Neural progenitor cell (in vitro differentiated cells): ENCODE results near the gene TRAF2. TPM values are rescaled to one million over a fixed set of nuclear protein-coding genes. Genes with fewer than 3 reads are reported as not detected.
A peak's percentile ranks its signal among the peaks of the same experiment; 100 is the strongest.
"Not testable (repeated sequence)": the region's sequence is repeated elsewhere in the genome, so short reads cannot be mapped to it uniquely, and the experiment has no call there.

Experiments
- DNase-seq: peaks from one replicate; pipeline ENCODE4 v3.0.0-alpha.2; 2016; ENCODE audit warnings: low spot score
- H2AFZ ChIP-seq: fragments of 200-600 bp; sonication (generic); replicated peaks from 2 replicates; pipeline ENCODE4 v1.6.1; 2016; ENCODE audit warnings: antibody characterized with exemption
- H3F3A ChIP-seq: fragments of 200-600 bp; sonication (generic); 2 replicates; pipeline ENCODE4 v1.6.1; 2016; ENCODE audit warnings: antibody characterized with exemption, low read depth
- H3K27ac ChIP-seq: fragments of 200-600 bp; sonication (generic); 2 replicates; pipeline ENCODE4 v1.5.1; 2016; ENCODE audit warnings: mild to moderate bottlenecking
- H3K27me3 ChIP-seq: fragments of 200-600 bp; sonication (generic); 2 replicates; pipeline ENCODE4 v1.6.1; 2016; ENCODE audit warnings: mild to moderate bottlenecking, moderate library complexity
- H3K36me3 ChIP-seq: fragments of 200-600 bp; sonication (generic); 2 replicates; pipeline ENCODE4 v1.5.1; 2016
- H3K4me1 ChIP-seq: fragments of 200-600 bp; sonication (generic); 2 replicates; pipeline ENCODE4 v1.6.1; 2016; ENCODE audit warnings: mixed run types
- H3K4me2 ChIP-seq: fragments of 200-600 bp; sonication (generic); 2 replicates; pipeline ENCODE4 v1.6.1; 2016
- H3K4me3 ChIP-seq: fragments of 200-600 bp; sonication (generic); 2 replicates; pipeline ENCODE4 v1.5.1; 2016
- H3K79me2 ChIP-seq: fragments of 200-600 bp; sonication (generic); 2 replicates; pipeline ENCODE4 v1.6.1; 2016; ENCODE audit warnings: low read depth
- H3K9ac ChIP-seq: fragments of 200-600 bp; sonication (generic); 2 replicates; pipeline ENCODE4 v1.6.1; 2016
- H3K9me3 ChIP-seq: fragments of 200-600 bp; sonication (generic); 2 replicates; pipeline ENCODE4 v1.5.1; 2016; ENCODE audit warnings: low read depth
- H4K20me1 ChIP-seq: fragments of 200-600 bp; sonication (generic); 2 replicates; pipeline ENCODE4 v1.6.1; 2016; ENCODE audit warnings: low read depth
- H3K27ac Mint-ChIP-seq: 3 replicates; pipeline ENCODE4 v1.8.0; 2021; ENCODE audit warnings: mixed read lengths
- H3K27me3 Mint-ChIP-seq: 2 replicates; pipeline ENCODE4 v1.8.0; 2022; ENCODE audit warnings: low read depth, mild to moderate bottlenecking, inconsistent platforms, moderate library complexity, mixed read lengths; ENCODE audit not compliant: insufficient read depth
- H3K36me3 Mint-ChIP-seq: 3 replicates; pipeline ENCODE4 v1.8.0; 2021; ENCODE audit warnings: mixed read lengths
- H3K4me1 Mint-ChIP-seq: 3 replicates; pipeline ENCODE4 v1.8.0; 2021; ENCODE audit warnings: mixed read lengths
- H3K4me3 Mint-ChIP-seq: 3 replicates; pipeline ENCODE4 v1.8.0; 2021; ENCODE audit warnings: mild to moderate bottlenecking, moderate library complexity, mixed read lengths
- H3K9me3 Mint-ChIP-seq: 3 replicates; pipeline ENCODE4 v1.8.0; 2020; ENCODE audit warnings: mixed read lengths
- CTCF ChIP-seq: fragments of 200-600 bp; sonication (generic); IDR thresholded peaks from 2 replicates; pipeline ENCODE4 v1.5.1; 2017; ENCODE audit warnings: antibody characterized with exemption, mild to moderate bottlenecking
- EZH2 ChIP-seq: fragments of 200-600 bp; sonication (generic); IDR thresholded peaks from 2 replicates; pipeline ENCODE4 v1.6.1; 2017; ENCODE audit warnings: antibody characterized with exemption, mild to moderate bottlenecking, moderate library complexity
- EZH2phosphoT487 ChIP-seq: fragments of 200-600 bp; sonication (generic); IDR thresholded peaks from 2 replicates; pipeline ENCODE4 v1.6.1; 2017; ENCODE audit warnings: antibody characterized with exemption
- total RNA-seq: library from RNA; depleted of rRNA; stranded (reverse); fragments of >200 nt; gene quantifications from 2 replicates; pipeline ENCODE4 v1.2.3, GENCODE V29; 2015; ENCODE audit warnings: low replicate concordance

Gene TRAF2
- total RNA-seq, 1 donor from 2014 or later = 16.1 TPM

GRCh38 chr9:136865041-136865767, 21.1 kb upstream of the TRAF2 start:
- Histone ChIP-seq H3K4me2 (peak overlapping the region; percentile 98), H3K27me3 (no peaks in the 10 kb centered on the region), H3K36me3 (no peaks in the 10 kb centered on the region), H4K20me1 (peaks cover 35% of the 10 kb centered on the region), H3F3A (peaks cover 4% of the 10 kb centered on the region), H3K79me2 (peaks cover 36% of the 10 kb centered on the region), H3K27ac (no peak overlapping the region), H3K9me3 (peaks cover 7% of the 10 kb centered on the region), H3K9ac (peak overlapping the region; percentile 93), H3K4me1 (peaks cover 10% of the 10 kb centered on the region), H3K4me3 (peak overlapping the region; percentile 89), H2AFZ (no peak overlapping the region)
- H3K9me3 Mint-ChIP-seq = peaks cover 16% of the 10 kb centered on the region
- TF ChIP-seq EZH2 (no peak), CTCF (no peak), EZH2phosphoT487 (no peak)
- H3K27me3 Mint-ChIP-seq = peaks cover 3% of the 10 kb centered on the region
- H3K4me1 Mint-ChIP-seq = peaks cover 7% of the 10 kb centered on the region
- no peak for DNase-seq
- H3K27ac Mint-ChIP-seq = no peak overlapping the region
- peaks cover 25% of the 10 kb centered on the region for H3K36me3 Mint-ChIP-seq
- peak overlapping the region; percentile 85 for H3K4me3 Mint-ChIP-seq

- H3K4me3 Mint-ChIP-seq = peak overlapping the region; percentile 85
- H3K4me3 ChIP-seq = peak overlapping the region; percentile 89
- H3K27me3 ChIP-seq = no peaks in the 10 kb centered on the region
- peak overlapping the region; percentile 98 for H3K4me2 ChIP-seq
- H3K27ac Mint-ChIP-seq = no peak overlapping the region
- H3K4me1 ChIP-seq = peaks cover 10% of the 10 kb centered on the region
- H3K9me3 ChIP-seq = peaks cover 7% of the 10 kb centered on the region
- H3K27ac ChIP-seq = no peak overlapping the region
- DNase-seq = no peak
- peaks cover 36% of the 10 kb centered on the region for H3K79me2 ChIP-seq
- peaks cover 7% of the 10 kb centered on the region for H3K4me1 Mint-ChIP-seq
- peaks cover 4% of the 10 kb centered on the region for H3F3A ChIP-seq
- TF ChIP-seq EZH2phosphoT487 = no peak
- TF ChIP-seq CTCF = no peak
- TF ChIP-seq EZH2 = no peak
- H2AFZ ChIP-seq = no peak overlapping the region
- H3K9me3 Mint-ChIP-seq = peaks cover 19% of the 10 kb centered on the region
- H3K36me3 ChIP-seq = no peaks in the 10 kb centered on the region
- peaks cover 25% of the 10 kb centered on the region for H3K36me3 Mint-ChIP-seq
- peaks cover 33% of the 10 kb centered on the region for H4K20me1 ChIP-seq
- H3K9ac ChIP-seq = peak overlapping the region; percentile 93
- peaks cover 5% of the 10 kb centered on the region for H3K27me3 Mint-ChIP-seq
Measured at GRCh38 chr9:136865768-136866103, 20.6 kb upstream of the TRAF2 start.

- Mint-ChIP-seq H3K9me3 (peaks cover 29% of the 10 kb centered on the region), H3K36me3 (peaks cover 24% of the 10 kb centered on the region), H3K4me3 (peak overlapping the region; percentile 82)
- H3K27ac Mint-ChIP-seq, H3K27me3 ChIP-seq, H3F3A ChIP-seq, H3K9me3 ChIP-seq, H2AFZ ChIP-seq, DNase-seq, H3K4me1 Mint-ChIP-seq, H3K36me3 ChIP-seq, H3K4me1 ChIP-seq, H3K27ac ChIP-seq, H3K27me3 Mint-ChIP-seq: not testable (repeated sequence)
- H3K4me3 ChIP-seq = peak overlapping the region; percentile 89
- H3K79me2 ChIP-seq = peaks cover 36% of the 10 kb centered on the region
- peaks cover 30% of the 10 kb centered on the region for H4K20me1 ChIP-seq
- H3K9ac ChIP-seq = peak overlapping the region; percentile 55
- peak overlapping the region; percentile 79 for H3K4me2 ChIP-seq
Measured at GRCh38 chr9:136866898-136867421, 19.4 kb upstream of the TRAF2 start.

GRCh38 chr9:136867480-136867879, 18.8 kb upstream of the TRAF2 start:
- Mint-ChIP-seq H3K4me1 (peaks cover 7% of the 10 kb centered on the region), H3K4me3 (peak overlapping the region; percentile 82), H3K27me3 (peaks cover 3% of the 10 kb centered on the region), H3K36me3 (peaks cover 21% of the 10 kb centered on the region), H3K27ac (no peak overlapping the region), H3K9me3 (peaks cover 33% of the 10 kb centered on the region)
- Histone ChIP-seq H2AFZ (no peak overlapping the region), H3F3A (peaks cover 4% of the 10 kb centered on the region), H3K4me1 (peaks cover 10% of the 10 kb centered on the region), H3K9me3 (peaks cover 7% of the 10 kb centered on the region), H3K4me2 (no peak overlapping the region), H4K20me1 (peaks cover 30% of the 10 kb centered on the region), H3K27me3 (no peaks in the 10 kb centered on the region), H3K4me3 (no peak overlapping the region), H3K9ac (no peak overlapping the region), H3K79me2 (peaks cover 36% of the 10 kb centered on the region), H3K36me3 (no peaks in the 10 kb centered on the region), H3K27ac (no peak overlapping the region)
- no peak for TF ChIP-seq EZH2phosphoT487
- TF ChIP-seq EZH2 = no peak
- TF ChIP-seq CTCF = no peak
- DNase-seq = no peak
